Nephron (organoid): Measurements from ENCODE around the gene RNF123.

ENCODE experiments used
- H3K27ac Mint-ChIP-seq, 3 experiments: 2 replicates each; pipeline ENCODE4 v1.8.0; 2020; ENCODE audit warnings: mixed read lengths in 3 of 3, mild to moderate bottlenecking in 2 of 3, moderate library complexity in 1 of 3
- H3K27me3 Mint-ChIP-seq: 2 replicates; pipeline ENCODE4 v1.8.0; 2021; ENCODE audit warnings: low read depth, mild to moderate bottlenecking, moderate library complexity, mixed read lengths
- H3K36me3 Mint-ChIP-seq: 2 replicates; pipeline ENCODE4 v1.8.0; 2020; ENCODE audit warnings: low read depth, mixed read lengths
- H3K4me1 Mint-ChIP-seq: 2 replicates; pipeline ENCODE4 v1.8.0; 2020; ENCODE audit warnings: mixed read lengths
- H3K4me3 Mint-ChIP-seq, 3 experiments: 2 replicates each; pipeline ENCODE4 v1.8.0; 2020; ENCODE audit warnings: mild to moderate bottlenecking in 3 of 3, mixed read lengths in 3 of 3, moderate library complexity in 2 of 3
- H3K9me3 Mint-ChIP-seq: 2 replicates; pipeline ENCODE4 v1.8.0; 2020; ENCODE audit warnings: mixed read lengths
- CTCF ChIP-seq, 3 experiments: fragments of 200-600 bp; sonication (generic); IDR thresholded peaks; one replicate each; pipeline ENCODE4 v1.5.0; 2021; ENCODE audit warnings: antibody characterized with exemption in 3 of 3; ENCODE audit not compliant: unreplicated experiment in 3 of 3

Gene RNF123

GRCh38 chr3:49715611-49716121, 26.3 kb downstream of the RNF123 start:
- peaks cover 15% of the 10 kb centered on the region for H3K4me1 Mint-ChIP-seq
- no peaks in the 10 kb centered on the region for H3K9me3 Mint-ChIP-seq
- TF ChIP-seq CTCF (IDR thresholded peaks at IDR 0.05; ENCODE audit: unreplicated experiment in 3 of 3), result no peak
- peaks cover 7% of the 10 kb centered on the region for H3K36me3 Mint-ChIP-seq
- H3K27ac Mint-ChIP-seq, result no peak overlapping the region
- no peaks in the 10 kb centered on the region for H3K27me3 Mint-ChIP-seq
- H3K4me3 Mint-ChIP-seq, result no peak overlapping the region

- H3K36me3 Mint-ChIP-seq, result peaks cover 7% of the 10 kb centered on the region
- H3K9me3 Mint-ChIP-seq, result no peaks in the 10 kb centered on the region
- no peak overlapping the region for H3K4me3 Mint-ChIP-seq
- peaks cover 15% of the 10 kb centered on the region for H3K4me1 Mint-ChIP-seq
- H3K27me3 Mint-ChIP-seq, result no peaks in the 10 kb centered on the region
- H3K27ac Mint-ChIP-seq, result no peak overlapping the region
- no peak for TF ChIP-seq CTCF (IDR thresholded peaks at IDR 0.05; ENCODE audit: unreplicated experiment in 3 of 3)
Measured at GRCh38 chr3:49716169-49716568, 26.8 kb downstream of the RNF123 start.

- no peak for TF ChIP-seq CTCF (IDR thresholded peaks at IDR 0.05; ENCODE audit: unreplicated experiment in 3 of 3)
- H3K27me3 Mint-ChIP-seq, result no peaks in the 10 kb centered on the region
Measured at GRCh38 chr3:49716691-49717210, 27.4 kb downstream of the RNF123 start.

GRCh38 chr3:49717211-49717958, 28.0 kb downstream of the RNF123 start:
- H3K36me3 Mint-ChIP-seq, result peaks cover 8% of the 10 kb centered on the region
- no peak for TF ChIP-seq CTCF (IDR thresholded peaks at IDR 0.05; ENCODE audit: unreplicated experiment in 3 of 3)
- peaks cover 15% of the 10 kb centered on the region for H3K4me1 Mint-ChIP-seq
- no peaks in the 10 kb centered on the region for H3K27me3 Mint-ChIP-seq
- peak overlapping the region; percentile 38 to 56 (median 46) for H3K4me3 Mint-ChIP-seq
- no peaks in the 10 kb centered on the region for H3K9me3 Mint-ChIP-seq
- H3K27ac Mint-ChIP-seq, result no peak overlapping the region

More at GRCh38 chr3:49716691-49717210, 27.4 kb downstream of the RNF123 start:
- no peak overlapping the region for H3K4me3 Mint-ChIP-seq
- no peaks in the 10 kb centered on the region for H3K9me3 Mint-ChIP-seq
- H3K4me1 Mint-ChIP-seq, result peaks cover 15% of the 10 kb centered on the region
- no peak overlapping the region for H3K27ac Mint-ChIP-seq
- H3K36me3 Mint-ChIP-seq, result peaks cover 8% of the 10 kb centered on the region

- Mint-ChIP-seq H3K9me3 (no peaks in the 10 kb centered on the region), H3K27ac (no peak overlapping the region), H3K4me1 (peaks cover 23% of the 10 kb centered on the region), H3K4me3 (peak overlapping the region; percentile 85 to 93 (median 87)), H3K36me3 (peaks cover 8% of the 10 kb centered on the region), H3K27me3 (no peaks in the 10 kb centered on the region)
- TF ChIP-seq CTCF (IDR thresholded peaks at IDR 0.05; ENCODE audit: unreplicated experiment in 3 of 3), result no peak
Measured at GRCh38 chr3:49717959-49718857, 28.9 kb downstream of the RNF123 start.
